NT2/D1 (cell line): ENCODE measurements around the gene SLC25A48.

ENCODE experiments used
- SUZ12 ChIP-seq: IDR thresholded peaks from 2 replicates; pipeline ENCODE4 v1.6.1; 2011; ENCODE audit not compliant: insufficient read length, insufficient read depth; ENCODE audit errors: extremely low read depth
- ZNF274 ChIP-seq: IDR thresholded peaks from 2 replicates; pipeline ENCODE4 v1.6.1; 2011; ENCODE audit warnings: mild to moderate bottlenecking, low read depth, low read length

- TF ChIP-seq ZNF274, result no peak
- no peak for TF ChIP-seq SUZ12
Observed at GRCh38 chr5:135834639-135835529, at the start of gene SLC25A48.
